GM19035 (cell line): ENCODE data around the gene USP21.

Experiments
- ATAC-seq: cut with Tn5 transposase; IDR thresholded peaks from one replicate; pipeline ENCODE4 v1.9.1; 2021; ENCODE audit not compliant: unreplicated experiment

The USP21 gene

GRCh38 chr1:161190962-161191521, 31.7 kb downstream of the USP21 start:
- ATAC-seq = no peak

DNA sequence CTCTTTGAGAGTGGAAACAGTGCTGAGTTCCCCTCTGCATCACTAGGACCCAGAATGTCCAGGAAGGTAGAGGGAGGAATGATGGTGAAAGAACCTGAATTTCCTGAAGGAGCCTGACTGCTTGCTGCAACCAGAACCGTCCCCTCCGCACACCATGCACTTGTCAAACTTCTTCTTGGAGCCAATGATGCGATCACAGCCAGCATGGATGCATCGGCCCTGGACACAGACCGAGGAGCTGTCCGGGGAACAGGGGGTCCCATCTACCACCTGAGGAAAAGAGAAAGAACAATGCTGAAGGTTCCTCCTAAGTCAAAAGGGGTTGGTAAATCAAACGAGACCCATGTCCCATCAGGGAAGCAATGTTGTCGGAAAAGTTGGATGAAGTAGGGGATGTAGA, 32.7 kb downstream of the USP21 start:
- ATAC-seq = no peak

DNA sequence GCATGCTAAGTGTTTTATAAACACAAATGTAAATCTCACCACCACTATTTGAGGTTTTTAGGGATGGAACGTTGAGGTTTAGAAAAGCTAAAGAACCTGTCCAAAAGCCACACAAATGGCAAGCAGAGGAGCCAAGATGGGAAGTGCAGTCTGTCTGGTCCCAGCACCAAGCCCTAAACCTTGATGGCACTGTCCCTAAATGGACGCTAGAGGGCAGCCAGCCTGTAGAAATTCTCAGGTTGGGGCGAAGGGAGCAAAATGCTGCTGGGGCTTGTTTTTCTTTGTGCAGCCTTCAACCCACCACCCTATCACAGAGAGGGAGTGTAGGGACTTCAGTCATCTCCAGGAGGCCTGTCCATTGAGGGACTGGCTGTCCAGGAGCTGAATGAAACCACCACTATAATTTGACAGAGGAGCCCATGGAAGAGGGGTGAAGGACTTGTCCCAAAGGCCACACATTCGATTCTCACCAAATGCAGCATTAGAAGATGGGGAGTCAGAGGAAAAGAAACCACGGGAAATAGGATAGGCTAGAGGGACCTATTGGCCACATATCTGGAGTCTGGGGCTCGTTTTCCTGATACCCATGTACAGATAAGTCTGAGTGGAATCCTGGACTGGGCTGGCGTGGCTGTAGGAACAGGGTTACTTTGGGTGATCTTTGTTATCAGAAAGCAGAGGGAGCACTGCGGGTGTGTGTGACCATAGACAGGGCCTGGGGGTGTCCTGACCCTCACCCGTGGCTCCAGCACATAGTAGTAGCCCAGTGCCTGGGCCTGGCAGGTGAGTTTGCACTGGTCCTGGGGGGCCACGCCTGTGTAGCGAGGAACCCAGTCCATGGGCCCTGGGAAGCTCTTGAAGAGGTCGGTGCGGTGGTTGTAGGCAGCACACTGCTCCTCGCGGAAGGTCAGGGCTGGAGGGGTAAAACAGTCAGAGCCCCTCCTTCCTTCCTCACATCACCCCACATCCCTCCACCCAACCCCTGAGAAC, 33.5 kb downstream of the USP21 start:
- ATAC-seq = no peak

- ATAC-seq = no peak
These were observed 34.4 kb downstream of the USP21 start for GRCh38 chr1:161193561-161194235.

GRCh38 chr1:161195171-161195570, 35.9 kb downstream of the USP21 start:
- no peak for ATAC-seq

DNA sequence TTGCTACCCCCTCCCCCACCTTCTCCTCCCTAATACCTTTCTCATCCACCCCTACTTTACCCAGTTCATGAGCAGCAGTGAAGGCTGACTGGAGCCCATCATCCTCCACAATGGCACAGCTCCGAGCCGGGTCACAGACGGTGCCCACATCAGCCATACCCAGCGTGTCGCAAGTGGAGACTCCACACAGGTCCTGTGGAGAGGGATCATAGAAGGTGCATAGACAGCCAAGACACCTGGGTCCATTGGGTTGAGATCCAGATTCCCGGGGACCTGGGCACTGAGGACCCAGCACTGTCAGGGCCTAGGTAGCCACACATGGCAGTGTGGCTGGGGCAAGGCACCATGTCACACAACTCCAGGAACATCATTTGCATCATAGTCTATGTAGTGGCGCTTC, 36.8 kb downstream of the USP21 start:
- ATAC-seq = no peak

GRCh38 chr1:161196521-161197451, 37.5 kb downstream of the USP21 start:
- no peak for ATAC-seq

DNA sequence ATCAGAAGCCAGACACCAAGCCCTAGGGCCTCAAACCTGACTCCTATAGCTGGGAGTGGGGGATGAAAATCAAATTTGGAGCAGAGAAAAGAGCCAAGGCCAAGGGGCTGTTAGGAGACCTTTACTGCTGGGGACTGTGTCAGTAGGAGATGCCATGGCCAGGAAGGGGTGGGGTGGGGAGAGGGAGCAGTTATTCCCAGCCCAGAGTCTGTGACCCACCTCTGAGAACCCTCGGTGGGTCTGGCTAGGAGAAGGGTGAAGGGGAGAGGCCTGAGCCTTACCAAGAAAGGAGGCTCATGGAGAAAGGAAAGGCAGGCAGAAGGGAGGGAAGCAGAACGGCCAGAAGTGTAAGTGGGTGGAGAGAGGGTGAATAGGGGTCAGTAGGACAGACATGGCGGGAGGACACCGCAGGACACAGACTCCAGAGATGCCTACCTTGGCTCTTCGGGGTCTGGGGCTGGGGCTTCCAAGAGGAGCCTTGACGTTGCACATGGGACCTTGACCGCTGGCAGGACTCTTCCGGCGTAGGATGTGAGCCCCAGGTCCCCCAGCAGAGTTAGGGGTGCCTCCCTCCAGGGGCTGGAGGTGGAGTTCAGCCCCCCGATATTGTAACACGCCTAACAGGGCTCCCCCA, 38.4 kb downstream of the USP21 start:
- no peak for ATAC-seq

- no peak for ATAC-seq
These were observed 39.0 kb downstream of the USP21 start for GRCh38 chr1:161198194-161198896.

GRCh38 chr1:161198897-161199431, 39.7 kb downstream of the USP21 start, which contains the start of gene ADAMTS4:
Gene ADAMTS4, minus strand, starts transcription at chr1:161199054. Its CDS starts 427 bp downstream, at chr1:161198627.
- no peak for ATAC-seq

GRCh38 chr1:161199506-161200139, 40.3 kb downstream of the USP21 start:
- no peak for ATAC-seq

DNA sequence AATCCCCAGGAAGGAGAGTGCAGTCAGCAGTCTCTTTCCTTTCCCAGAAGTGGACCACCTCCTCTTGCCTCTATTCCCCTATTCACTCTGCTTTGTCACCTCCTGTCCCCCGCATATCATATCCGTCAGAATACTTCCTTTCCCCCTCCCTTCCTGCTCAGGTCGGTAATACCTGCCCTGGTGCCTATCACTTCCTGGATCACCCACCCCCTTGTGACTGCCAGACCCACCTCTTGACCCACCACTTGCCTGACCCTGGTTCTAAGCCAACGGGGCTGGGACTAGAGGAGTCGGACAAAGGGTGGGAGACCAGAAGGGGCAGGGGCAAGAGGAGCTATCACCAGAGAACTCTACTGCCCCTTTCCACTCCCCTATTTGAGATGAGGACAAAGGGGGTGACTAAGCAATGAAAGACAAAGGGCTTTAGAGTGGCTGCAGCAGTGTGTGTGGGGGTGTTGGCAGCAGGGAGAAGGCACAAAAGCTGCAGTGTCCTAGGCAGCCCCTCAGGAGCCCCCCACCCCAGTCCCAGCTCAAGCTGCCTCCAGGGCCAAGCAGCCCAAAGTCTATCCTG, 41.2 kb downstream of the USP21 start:
- ATAC-seq = no peak

DNA sequence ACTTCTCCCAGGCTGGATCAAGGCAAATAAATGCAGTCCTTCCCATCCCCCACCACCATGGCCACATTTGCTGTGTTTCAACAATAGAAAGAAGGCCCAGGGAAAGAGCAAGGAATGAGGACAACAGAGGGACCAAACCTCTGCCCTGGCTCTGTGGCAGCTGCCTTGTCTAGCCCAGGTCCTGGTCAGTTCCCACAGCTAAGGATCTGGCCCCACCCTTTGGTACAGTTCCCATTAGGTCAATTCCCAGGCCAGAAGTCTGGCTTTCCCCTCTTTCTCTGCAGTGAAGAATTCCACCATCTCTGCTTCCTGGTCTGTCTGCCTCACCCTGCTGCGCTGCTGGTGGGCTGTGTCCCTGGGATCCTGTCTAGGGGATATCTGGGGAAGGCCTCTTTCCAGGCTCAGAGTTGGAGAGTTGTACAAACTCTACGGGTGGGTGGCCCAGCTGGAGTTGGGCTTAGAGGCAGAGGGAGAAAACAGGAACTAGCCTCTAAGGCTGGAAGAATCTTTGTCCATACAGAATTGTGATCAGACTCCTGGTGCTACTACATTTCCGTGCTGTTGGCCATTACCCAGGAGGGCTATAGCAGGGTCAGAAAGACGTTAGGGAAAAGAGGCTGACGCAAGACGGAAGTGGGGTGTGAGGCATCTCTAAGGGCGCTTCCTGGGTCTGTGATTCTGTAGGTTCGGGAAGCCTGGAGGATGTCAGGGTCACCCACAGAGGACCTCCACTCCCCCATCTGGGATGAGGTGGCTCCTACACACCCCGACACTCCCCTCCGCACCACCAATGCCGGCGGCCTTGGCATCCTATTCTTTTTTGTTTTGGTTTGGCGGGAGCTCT, 41.9 kb downstream of the USP21 start:
- ATAC-seq = no peak

- ATAC-seq = peak; percentile 97
These were observed 42.8 kb downstream of the USP21 start, which contains the start of gene NDUFS2 for GRCh38 chr1:161201836-161202712. Gene NDUFS2, plus strand, starts transcription at chr1:161202367. Its CDS starts 19 bp downstream, at chr1:161202386.

DNA sequence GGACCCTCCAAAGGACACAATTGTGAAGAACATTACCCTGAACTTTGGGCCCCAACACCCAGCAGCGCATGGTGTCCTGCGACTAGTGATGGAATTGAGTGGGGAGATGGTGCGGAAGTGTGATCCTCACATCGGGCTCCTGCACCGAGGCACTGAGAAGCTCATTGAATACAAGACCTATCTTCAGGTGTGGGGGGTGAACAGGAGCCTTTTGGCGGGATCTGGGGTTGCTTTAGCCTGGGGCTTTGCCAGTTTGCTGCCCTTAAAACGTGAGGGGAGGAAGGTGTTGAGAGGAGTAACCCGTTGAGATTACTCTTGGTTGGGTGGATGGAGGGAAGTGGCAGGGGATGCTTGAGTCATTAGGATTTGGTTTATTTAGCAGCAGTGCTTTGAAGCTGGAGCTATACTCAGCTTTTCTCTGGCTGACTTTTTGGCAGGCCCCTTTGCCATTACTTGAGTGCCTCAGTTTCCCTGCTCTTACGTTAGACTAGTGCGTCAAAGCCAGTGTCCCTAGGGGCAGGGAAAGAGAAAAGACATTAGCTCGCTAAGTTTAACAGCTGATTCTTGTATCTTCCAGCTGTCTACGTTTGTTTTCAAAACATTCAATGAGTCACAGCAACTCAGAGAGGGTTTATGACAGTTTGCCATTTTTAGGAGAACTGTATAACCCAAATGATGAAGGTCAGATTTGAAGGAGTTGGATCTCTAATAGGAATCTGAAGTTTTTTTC, 47.3 kb downstream of the USP21 start:
- no peak for ATAC-seq

- ATAC-seq = no peak
These were observed 47.9 kb downstream of the USP21 start for GRCh38 chr1:161207173-161207572.
